ENCODE data around the gene EDARADD.

The EDARADD gene

DNA sequence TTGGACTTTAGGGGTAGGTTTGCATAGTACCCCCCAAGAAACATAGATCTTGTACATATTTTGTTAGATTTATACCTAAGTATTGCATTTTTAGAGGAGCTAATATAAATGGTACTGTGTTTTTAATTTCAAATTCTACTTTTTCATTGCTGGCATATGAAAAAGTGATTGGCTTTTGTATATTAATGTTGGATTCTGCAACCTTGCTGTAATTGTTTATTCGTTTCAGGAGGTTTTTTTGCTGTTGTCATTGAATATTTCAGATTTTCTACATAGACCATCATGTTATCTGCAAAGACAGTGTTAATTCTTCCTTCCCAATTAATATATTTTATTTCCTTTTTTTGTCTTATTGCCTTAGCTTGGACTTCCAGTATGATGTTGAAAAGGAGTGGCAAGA, 23.0 kb upstream of the EDARADD start:
- DNase-seq (ENCODE audit: low read depth) = no peak
- TF ChIP-seq, protein P1, sequence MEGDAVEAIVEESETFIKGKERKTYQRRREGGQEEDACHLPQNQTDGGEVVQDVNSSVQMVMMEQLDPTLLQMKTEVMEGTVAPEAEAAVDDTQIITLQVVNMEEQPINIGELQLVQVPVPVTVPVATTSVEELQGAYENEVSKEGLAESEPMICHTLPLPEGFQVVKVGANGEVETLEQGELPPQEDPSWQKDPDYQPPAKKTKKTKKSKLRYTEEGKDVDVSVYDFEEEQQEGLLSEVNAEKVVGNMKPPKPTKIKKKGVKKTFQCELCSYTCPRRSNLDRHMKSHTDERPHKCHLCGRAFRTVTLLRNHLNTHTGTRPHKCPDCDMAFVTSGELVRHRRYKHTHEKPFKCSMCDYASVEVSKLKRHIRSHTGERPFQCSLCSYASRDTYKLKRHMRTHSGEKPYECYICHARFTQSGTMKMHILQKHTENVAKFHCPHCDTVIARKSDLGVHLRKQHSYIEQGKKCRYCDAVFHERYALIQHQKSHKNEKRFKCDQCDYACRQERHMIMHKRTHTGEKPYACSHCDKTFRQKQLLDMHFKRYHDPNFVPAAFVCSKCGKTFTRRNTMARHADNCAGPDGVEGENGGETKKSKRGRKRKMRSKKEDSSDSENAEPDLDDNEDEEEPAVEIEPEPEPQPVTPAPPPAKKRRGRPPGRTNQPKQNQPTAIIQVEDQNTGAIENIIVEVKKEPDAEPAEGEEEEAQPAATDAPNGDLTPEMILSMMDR (conservative IDR thresholded peaks at IDR 0.05; ENCODE audit: low read length) = no peak

DNA sequence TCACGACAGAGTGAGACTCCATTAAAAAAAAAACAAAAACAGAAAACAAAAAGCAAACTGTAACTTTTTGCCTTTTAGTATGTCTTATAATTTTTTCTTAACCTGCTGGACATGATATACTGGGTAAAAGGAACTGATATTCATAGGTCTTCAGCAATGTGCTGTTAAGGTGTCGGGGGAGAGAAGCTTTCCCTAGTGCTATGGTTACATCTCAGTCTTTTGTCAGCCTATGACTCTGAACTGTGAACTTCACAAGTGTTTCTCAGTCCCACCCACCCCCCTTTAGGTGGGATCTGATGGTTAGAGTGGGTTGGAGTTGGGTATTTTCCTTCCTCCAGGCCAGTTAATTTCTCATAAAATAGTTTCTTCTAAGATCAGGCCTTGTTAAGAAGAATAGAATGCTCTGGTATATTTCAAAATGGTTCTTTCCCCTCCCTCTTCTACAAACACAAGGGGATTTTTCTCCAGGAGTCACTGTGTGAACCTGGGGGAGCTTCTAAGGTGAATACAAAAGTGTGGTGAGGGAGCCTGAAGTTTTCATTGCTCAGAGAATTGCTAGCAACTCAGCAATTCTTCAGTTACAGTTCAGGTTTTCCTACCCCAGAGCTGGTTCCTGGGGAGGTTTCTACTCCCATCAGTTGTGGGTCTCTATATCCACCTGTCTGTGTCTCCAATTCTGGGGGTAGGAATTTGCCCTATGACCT, 16.1 kb upstream of the EDARADD start:
- no peak for DNase-seq (ENCODE audit: low read depth)
- TF ChIP-seq, protein P1 (conservative IDR thresholded peaks at IDR 0.05; ENCODE audit: low read length) = no peak
- no peak overlapping the region for H3K4me3 ChIP-seq (ENCODE audit: low read length)

More for the DNA sequence above, 23.0 kb upstream of the EDARADD start:
- no peak overlapping the region for H3K4me3 ChIP-seq (ENCODE audit: low read length)

DNA sequence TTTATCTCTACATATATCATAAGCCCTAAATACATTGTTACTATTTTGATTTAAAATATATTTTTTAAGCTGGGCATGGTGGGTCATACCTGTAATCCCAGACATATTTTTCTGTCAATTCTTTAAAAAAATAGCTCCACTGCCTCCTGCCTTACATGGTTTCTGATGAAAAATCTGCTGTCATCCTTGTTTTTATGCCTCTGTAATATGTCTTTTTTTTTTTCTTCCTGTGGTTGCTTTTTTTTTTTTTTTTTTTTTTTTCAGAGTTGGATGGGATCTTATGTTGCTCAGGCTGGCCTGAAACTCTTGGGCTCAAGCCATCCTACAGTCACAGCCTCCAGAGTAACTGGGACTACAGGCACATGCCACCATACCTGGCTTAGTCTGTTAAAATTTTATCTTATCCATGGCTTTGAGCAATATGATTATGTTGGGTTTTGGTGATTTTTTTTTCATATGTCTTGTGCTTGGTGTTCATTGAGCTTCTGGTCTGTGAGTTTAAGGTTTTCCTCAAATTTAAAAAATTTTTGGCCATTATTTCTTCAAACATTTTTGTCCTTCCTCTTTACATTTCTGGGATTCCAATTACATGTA, 12.4 kb upstream of the EDARADD start:
- no peak for DNase-seq (ENCODE audit: low read depth)
- H3K4me3 ChIP-seq (ENCODE audit: low read length) = no peak overlapping the region
- TF ChIP-seq, protein P1 (conservative IDR thresholded peaks at IDR 0.05; ENCODE audit: low read length) = no peak

GRCh38 chr1:236388332-236388731, 5.8 kb upstream of the EDARADD start:
- no peak for DNase-seq (ENCODE audit: low read depth)
- H3K4me3 ChIP-seq (ENCODE audit: low read length) = no peak overlapping the region
- TF ChIP-seq, protein P1 (conservative IDR thresholded peaks at IDR 0.05; ENCODE audit: low read length) = no peak

GRCh38 chr1:236389253-236389652, 4.8 kb upstream of the EDARADD start:
- TF ChIP-seq, protein P1 (conservative IDR thresholded peaks at IDR 0.05; ENCODE audit: low read length) = no peak
- no peak overlapping the region for H3K4me3 ChIP-seq (ENCODE audit: low read length)
- DNase-seq (ENCODE audit: low read depth) = no peak

DNA sequence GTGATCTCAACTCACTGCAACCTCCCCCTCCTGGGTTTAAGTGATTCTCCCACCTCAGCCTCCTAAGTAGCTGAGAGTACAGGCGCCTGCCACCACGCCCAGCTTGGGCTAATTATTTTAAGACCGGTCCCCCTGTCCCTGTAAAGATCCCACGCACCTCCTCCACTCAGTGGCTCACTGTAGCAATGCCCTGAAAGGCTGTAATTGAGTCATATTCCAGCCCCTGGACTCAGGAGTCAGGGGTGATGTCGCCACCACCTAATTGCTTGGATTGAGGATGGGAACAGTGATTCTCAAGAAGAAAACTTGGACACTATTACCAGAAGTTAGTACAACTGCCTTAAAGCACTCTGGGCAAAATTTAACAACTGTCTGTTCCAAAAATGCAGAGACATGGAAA, 3.1 kb upstream of the EDARADD start:
- no peak for DNase-seq (ENCODE audit: low read depth)
- no peak overlapping the region for H3K4me3 ChIP-seq (ENCODE audit: low read length)
- TF ChIP-seq, protein P1 (conservative IDR thresholded peaks at IDR 0.05; ENCODE audit: low read length) = no peak

DNA sequence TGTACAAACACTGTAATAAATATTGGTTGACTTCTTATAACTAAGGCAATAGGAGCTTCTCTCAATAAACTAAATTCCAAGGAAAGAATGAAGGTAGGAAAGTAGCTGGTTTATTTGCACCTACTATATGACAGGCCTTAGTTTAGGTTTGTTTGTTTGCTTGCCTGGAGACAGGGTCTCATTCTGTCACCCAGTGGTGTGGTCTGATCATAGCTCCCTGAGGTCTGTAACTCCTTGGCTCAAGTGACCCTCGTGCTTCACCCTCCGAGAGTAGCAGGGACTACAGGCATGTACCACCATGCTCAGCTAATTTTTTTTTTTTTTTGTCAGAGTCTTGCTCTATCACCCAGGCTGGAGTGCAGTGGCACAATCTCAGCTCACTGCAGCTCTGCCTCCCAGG, 1.9 kb upstream of the EDARADD start:
- DNase-seq (ENCODE audit: low read depth) = no peak
- H3K4me3 ChIP-seq (ENCODE audit: low read length) = no peak overlapping the region
- TF ChIP-seq, protein P1 (conservative IDR thresholded peaks at IDR 0.05; ENCODE audit: low read length) = no peak
